GM19397 (cell line): Measurements from ENCODE around the gene CPEB2.
"Not testable (repeated sequence)": the region's sequence is repeated elsewhere in the genome, so short reads cannot be mapped to it uniquely, and the experiment has no call there.

Experiments used
- ATAC-seq: cut with Tn5 transposase; IDR thresholded peaks from one replicate; pipeline ENCODE4 v1.9.1; 2021; ENCODE audit warnings: mild to moderate bottlenecking, moderate library complexity; ENCODE audit not compliant: unreplicated experiment

CPEB2 gene

DNA sequence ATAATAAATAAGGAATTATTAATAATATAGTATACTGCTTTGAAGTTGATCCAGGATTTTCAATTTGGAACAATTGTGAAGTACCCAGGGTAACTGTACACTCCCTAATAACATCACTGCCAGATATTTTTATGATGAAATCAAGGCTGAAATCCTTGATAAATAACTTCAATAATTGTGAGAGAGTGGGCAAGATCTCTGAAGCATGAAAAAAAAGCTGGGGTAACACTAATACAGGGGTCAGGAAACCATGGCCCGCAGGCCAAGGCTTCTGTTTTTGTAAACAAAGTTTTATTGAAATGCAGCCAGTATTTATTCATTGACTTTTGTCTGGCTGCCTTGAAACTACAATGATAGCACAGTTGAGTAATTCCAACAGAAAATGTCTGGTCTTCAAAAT, 41.6 kb downstream of the CPEB2 start:
- ATAC-seq: no peak

- ATAC-seq: no peak
Measured at GRCh38 chr4:15054541-15054940, 52.3 kb downstream of the CPEB2 start.

GRCh38 chr4:15060213-15060612, 57.9 kb downstream of the CPEB2 start:
- ATAC-seq: no peak

DNA sequence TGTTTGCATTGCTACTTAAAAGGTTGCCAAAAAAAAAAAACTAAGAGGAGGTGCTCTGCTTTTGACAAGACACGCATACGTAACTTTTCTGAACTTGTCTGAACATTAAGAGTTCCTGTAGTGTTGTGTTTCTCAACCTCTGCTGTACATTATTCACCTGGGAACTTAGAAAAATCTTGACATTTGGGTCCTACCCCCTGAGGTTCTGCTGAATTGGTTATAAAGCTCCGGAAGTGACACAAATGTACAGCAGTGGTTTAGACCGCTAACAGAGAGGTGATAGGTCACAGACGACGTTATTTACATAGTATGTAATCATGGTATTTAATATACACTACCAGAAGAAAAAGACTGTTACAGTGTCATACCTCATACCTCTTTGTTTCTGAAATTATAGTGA, 61.1 kb downstream of the CPEB2 start:
- no peak for ATAC-seq

DNA sequence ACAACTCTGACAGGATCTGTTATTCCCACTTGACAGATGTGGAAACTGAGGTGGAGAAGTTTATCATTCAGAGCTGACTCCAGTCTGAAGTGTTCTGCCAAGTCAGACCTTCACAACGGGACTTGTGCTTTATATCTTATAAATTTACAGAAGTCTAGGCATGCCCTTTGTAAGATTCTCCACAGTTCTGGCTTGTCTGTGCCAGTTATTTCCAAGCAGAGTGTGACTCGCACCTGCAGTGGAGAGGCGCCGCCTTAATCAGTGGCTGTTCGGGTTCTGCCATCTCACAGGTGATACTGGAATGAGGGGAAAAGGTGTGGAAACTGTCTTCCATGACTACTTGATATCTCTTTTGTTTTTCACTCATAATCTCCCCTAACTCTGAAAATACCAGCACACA, 63.2 kb downstream of the CPEB2 start:
- ATAC-seq: no peak

DNA sequence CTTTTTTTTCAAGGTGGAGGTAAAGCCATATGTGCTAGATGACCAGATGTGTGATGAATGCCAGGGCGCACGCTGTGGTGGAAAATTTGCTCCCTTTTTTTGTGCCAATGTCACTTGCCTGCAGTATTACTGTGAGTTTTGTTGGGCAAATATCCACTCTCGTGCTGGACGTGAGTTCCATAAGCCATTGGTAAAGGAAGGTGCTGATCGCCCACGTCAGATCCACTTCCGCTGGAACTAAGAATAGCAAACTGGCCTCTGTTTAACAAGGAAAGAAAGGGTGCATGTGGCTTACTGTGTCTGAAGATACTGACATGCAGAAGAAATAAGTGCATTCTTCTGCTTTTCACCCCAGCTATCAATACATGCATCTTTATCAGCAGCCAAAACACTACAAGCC, 63.9 kb downstream of the CPEB2 start:
- no peak for ATAC-seq

DNA sequence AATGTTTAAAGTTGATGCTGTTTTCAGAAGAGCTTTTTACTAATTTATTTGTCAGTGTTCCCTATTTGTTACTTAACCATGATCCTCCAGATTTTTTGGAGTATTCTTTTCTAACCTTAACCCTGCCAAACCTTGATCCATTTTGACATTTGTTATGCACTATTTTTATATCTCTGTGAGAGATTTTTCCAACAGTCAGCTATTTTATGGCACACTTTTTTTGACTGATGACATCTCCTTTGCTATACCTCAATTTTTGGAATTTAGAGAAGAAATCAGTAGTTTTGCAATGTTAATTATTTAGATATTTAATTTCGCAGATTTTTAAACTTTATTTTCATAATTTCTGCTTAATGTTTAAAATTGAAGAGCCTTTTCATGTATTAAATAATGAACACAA, 66.0 kb downstream of the CPEB2 start:
- ATAC-seq: no peak

- no peak for ATAC-seq
Measured at GRCh38 chr4:15075875-15076274, 73.6 kb downstream of the CPEB2 start.

GRCh38 chr4:15077969-15078368, 75.7 kb downstream of the CPEB2 start:
- no peak for ATAC-seq

DNA sequence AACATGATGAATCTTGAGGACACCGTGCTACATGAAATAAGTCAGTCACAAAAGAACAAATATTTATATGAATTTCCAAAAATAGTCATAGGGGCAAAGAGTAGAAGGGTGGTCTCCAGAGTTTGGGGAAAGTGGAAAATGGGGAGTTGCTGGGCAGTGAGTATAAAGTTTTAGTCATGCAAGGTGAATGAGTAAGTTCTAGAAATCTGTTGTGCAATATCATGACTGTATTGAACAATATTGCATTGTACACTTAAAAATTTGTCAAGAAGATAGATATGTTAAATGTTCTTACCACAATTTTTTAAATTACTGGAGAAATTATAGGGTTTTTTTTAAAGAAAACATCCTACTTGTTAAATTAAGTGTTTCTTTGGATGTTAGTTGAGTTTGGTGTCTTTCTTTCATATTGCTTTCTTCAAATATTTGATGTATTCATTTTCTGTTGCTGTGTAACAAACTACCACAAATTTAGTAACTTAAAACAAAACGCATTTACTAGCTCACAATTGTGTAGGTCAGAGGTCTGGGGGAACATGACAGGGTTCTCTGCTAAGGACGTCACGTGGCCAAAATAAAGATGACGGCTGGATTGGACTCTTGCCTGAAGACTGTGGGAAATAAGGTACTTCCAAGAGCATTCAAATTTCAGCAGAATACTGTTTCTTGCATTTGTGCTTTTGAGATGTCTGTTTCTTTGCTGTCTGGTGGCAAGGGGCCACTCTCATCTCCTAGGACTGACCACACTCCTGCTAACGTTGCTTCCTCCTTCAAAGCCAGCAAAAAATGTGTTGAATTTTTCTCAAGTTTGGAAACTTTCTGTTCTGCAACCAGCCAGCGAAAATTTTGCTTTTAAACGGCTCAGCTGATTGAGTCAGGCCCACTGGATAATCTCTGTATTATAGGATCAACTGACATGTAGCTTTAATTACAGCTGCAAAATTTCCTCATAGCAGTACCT, 76.7 kb downstream of the CPEB2 start:
- ATAC-seq: no peak

DNA sequence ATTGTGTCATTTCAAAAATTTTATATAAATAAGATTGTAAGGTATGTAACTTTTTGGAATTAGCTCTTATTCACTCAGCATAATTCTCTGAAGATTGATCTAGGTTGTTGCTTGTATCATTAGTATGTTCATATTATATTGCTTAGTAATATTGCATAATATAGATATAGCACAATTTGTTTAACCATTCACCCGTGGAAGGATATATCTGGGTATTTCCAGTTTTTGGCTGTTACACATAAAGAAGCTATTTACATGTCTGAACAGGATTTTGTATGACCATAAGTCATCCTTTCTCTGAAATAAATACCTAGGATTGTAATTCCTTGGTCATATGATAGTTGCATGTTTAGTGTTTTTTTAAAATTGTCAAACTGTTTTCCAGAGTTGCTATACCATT, 82.5 kb downstream of the CPEB2 start:
- ATAC-seq: no peak

DNA sequence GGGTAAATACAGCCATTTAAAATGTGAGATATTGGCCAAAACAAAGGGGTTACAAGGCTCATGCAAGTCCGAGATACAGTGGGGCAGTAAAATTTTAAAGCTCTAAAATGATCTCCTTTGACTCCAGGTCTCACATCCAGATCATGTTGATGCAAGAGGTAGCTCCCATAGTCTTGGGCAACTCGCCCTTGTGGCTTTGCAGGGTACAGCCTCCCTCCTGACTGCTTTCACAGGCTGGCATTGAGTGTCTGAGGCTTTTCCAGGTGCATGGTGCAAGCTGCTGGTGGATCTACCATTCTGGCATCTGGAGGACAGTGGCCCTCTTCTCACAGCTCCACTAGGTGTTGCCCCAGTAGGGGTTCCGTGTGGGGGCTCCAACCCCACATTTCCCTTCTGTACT, 83.5 kb downstream of the CPEB2 start:
- ATAC-seq: not testable (repeated sequence)

DNA sequence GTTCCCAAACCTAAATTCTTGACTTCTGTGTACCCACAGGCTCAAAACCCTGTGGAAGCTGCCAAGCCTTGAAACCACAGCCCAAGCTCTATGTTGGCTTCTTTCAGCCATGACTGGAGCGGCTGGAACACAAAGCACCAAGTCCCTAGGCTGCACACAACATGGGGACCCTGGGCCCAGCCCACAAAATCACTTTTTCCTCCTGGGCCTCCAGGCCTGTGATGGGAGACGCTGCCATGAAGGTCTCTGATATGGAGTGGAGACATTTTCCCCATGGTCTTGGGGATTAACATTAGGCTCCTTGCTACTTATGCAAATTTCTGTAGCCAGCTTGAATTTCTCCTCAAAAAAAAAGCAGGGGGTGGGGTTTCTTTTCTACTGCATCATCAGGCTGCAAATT, 84.0 kb downstream of the CPEB2 start:
- not testable (repeated sequence) for ATAC-seq

GRCh38 chr4:15088394-15089035, 86.2 kb downstream of the CPEB2 start:
- ATAC-seq: no peak

- no peak for ATAC-seq
Measured at GRCh38 chr4:15089979-15090378, 87.7 kb downstream of the CPEB2 start.

DNA sequence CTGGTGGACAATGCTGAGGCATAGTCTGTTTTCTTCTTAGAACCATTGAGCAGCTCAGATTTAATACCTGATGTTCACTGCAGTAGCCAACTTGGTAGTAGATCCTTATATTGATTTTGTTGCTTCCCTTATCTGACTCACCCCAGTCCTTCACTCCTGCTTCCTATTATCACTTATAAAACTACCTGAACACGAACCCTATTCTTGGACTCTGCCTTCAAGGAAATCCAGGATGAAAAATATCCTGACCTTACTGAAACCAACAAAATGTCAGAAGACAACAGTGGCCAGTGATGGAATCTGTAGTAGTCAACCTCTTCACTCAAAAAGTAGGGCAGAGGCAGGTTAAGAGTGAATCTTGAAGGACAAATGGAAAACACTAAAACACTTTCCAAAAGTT, 98.1 kb downstream of the CPEB2 start:
- ATAC-seq: no peak

DNA sequence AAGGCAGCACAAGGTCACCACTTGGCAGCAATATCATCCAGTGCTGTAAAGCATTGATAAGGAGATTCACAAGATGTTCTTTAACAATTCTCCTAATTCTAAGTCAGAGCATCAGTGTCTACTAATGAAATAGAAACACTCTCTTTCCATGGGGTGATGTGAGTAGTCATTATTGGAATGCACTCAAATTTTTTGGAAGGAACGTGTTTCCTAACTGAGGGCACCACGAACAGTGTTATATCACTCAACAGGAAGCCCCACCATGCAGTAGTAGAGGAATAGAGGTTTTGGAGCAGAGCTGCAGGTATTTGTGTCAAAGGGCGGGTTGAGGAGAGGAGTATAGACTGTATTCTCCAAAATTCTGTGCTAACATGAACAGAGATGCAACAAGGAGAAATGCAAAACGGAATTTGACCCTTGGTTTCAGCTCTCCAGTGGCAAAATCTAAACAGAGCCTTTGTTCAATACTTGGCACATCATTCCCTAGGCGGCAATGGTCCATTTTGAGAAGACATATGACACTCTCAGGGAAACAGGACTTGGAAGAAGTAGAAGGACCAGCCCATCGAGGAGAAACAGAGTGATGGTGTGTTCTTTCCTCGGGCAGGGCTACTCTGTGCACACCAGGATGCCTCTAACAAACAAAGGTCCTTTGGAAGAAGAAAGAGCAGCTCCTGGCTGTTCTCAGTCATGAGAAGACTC, 98.9 kb downstream of the CPEB2 start:
- ATAC-seq: no peak

DNA sequence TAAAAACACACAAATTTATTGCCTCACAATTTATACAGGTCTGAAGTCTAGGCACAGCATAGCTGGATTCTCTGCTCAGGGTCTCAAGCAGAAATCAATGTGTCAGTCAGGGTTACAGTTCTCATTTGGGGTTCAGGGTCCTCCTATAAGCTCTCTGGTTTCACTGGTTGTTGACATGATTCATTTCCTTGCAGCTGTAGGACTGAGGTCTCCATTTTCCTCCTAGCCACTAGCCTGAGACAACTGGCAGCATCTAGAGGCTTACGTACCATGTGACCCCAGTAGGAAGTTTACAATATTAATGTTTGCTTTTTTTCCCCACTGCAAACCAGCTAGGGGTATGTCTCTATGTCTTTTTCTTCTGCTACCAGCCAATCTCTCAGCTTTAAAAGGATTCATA, 102.5 kb downstream of the CPEB2 start:
- ATAC-seq: no peak

DNA sequence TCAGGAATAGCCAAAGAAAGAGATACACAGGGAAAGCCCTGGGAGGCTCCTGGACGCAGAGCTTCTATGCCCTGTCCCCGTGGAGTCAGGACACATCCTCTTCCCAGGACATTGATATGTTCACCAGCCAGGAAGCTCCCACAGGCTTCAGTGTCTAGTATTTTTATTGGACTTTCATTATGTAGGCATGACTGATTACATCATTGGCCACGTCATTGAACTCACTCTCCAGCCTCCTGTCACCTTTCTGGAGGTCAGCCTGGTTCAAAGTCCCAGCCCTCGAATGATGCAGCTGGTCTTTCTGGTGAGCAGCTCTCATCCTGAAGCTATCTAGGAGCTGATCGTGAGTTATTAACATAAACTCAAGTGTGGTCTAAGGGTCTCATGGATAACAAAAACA, 104.1 kb downstream of the CPEB2 start:
- ATAC-seq: no peak

GRCh38 chr4:15109600-15109999, 107.3 kb downstream of the CPEB2 start:
- ATAC-seq: no peak

- no peak for ATAC-seq
Measured at GRCh38 chr4:15110120-15110571, 107.9 kb downstream of the CPEB2 start.
